ENCODE measurements around the gene CYP46A1.

Gene CYP46A1

GRCh38 chr14:99752486-99753121 is 68.5 kb downstream of the CYP46A1 start:
- in situ Hi-C loops (cut with MboI; ENCODE audit: low pct_unique_long_range_greater_than_20kb, low sequenced_read_pairs, unreplicated experiment) = no loop called here
- no peak for TF ChIP-seq CTCF (IDR thresholded peaks at IDR 0.05; ENCODE audit: extremely low read depth, insufficient read depth, missing control alignments)
- DNase-seq (ENCODE audit: low spot score) = no peak

- in situ Hi-C loops (cut with MboI; ENCODE audit: low pct_unique_long_range_greater_than_20kb, low sequenced_read_pairs, unreplicated experiment) = no loop called here
- DNase-seq (ENCODE audit: low spot score) = no peak
Observed at GRCh38 chr14:99753225-99754140, 69.4 kb downstream of the CYP46A1 start.

GRCh38 chr14:99754141-99755067 is 70.3 kb downstream of the CYP46A1 start:
- no peak for TF ChIP-seq CTCF (IDR thresholded peaks at IDR 0.05; ENCODE audit: extremely low read depth, insufficient read depth, missing control alignments)
- peak; percentile 24 for DNase-seq (ENCODE audit: low spot score)
- in situ Hi-C loops (cut with MboI; ENCODE audit: low pct_unique_long_range_greater_than_20kb, low sequenced_read_pairs, unreplicated experiment) = no loop called here

More at GRCh38 chr14:99753225-99754140, 69.4 kb downstream of the CYP46A1 start:
- no peak for TF ChIP-seq CTCF (IDR thresholded peaks at IDR 0.05; ENCODE audit: extremely low read depth, insufficient read depth, missing control alignments)

GRCh38 chr14:99755068-99755405 is 70.9 kb downstream of the CYP46A1 start:
- in situ Hi-C loops (cut with MboI; ENCODE audit: low pct_unique_long_range_greater_than_20kb, low sequenced_read_pairs, unreplicated experiment) = no loop called here
- DNase-seq (ENCODE audit: low spot score) = peak; percentile 17
- TF ChIP-seq CTCF (IDR thresholded peaks at IDR 0.05; ENCODE audit: extremely low read depth, insufficient read depth, missing control alignments) = no peak

GRCh38 chr14:99755629-99756603 is 71.8 kb downstream of the CYP46A1 start:
- in situ Hi-C loops (cut with MboI; ENCODE audit: low pct_unique_long_range_greater_than_20kb, low sequenced_read_pairs, unreplicated experiment) = no loop called here
- DNase-seq (ENCODE audit: low spot score) = peak; percentile 19
- TF ChIP-seq CTCF (IDR thresholded peaks at IDR 0.05; ENCODE audit: extremely low read depth, insufficient read depth, missing control alignments) = no peak

Data from GM13977 (cell line).